ENCODE measurements around the gene SGTA. TPM values are rescaled to one million over a fixed set of nuclear protein-coding genes. Genes with fewer than 3 reads are reported as not detected.

The SGTA gene
- total RNA-seq, 2 donors from 2014 or later = 73.9 to 81.5 TPM

GRCh38 chr19:2755448-2755705 lies 27.7 kb downstream of the SGTA start:
- no peaks in the 10 kb centered on the region for H3K9me3 Mint-ChIP-seq
- no peak overlapping the region for H3K27ac ChIP-seq (ENCODE audit: low read depth, low read length)
- peaks cover 45% of the 10 kb centered on the region for H3K36me3 ChIP-seq (ENCODE audit: control insufficient read depth, insufficient read depth, low read length)
- TF ChIP-seq, protein P1, sequence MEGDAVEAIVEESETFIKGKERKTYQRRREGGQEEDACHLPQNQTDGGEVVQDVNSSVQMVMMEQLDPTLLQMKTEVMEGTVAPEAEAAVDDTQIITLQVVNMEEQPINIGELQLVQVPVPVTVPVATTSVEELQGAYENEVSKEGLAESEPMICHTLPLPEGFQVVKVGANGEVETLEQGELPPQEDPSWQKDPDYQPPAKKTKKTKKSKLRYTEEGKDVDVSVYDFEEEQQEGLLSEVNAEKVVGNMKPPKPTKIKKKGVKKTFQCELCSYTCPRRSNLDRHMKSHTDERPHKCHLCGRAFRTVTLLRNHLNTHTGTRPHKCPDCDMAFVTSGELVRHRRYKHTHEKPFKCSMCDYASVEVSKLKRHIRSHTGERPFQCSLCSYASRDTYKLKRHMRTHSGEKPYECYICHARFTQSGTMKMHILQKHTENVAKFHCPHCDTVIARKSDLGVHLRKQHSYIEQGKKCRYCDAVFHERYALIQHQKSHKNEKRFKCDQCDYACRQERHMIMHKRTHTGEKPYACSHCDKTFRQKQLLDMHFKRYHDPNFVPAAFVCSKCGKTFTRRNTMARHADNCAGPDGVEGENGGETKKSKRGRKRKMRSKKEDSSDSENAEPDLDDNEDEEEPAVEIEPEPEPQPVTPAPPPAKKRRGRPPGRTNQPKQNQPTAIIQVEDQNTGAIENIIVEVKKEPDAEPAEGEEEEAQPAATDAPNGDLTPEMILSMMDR (conservative IDR thresholded peaks at IDR 0.05) = no peak
- no peaks in the 10 kb centered on the region for H3K27me3 ChIP-seq (ENCODE audit: control insufficient read depth, insufficient read depth, low read length, poor library complexity, severe bottlenecking)
- H3K4me1 ChIP-seq (ENCODE audit: control insufficient read depth, insufficient read depth, low read length) = no peaks in the 10 kb centered on the region
- H3K4me3 ChIP-seq (ENCODE audit: low read length) = no peak overlapping the region
- H3K27me3 Mint-ChIP-seq (ENCODE audit: insufficient read depth) = no peaks in the 10 kb centered on the region
- peaks cover 46% of the 10 kb centered on the region for H3K36me3 Mint-ChIP-seq (ENCODE audit: low read depth)
- no peaks in the 10 kb centered on the region for H3K9me3 ChIP-seq (ENCODE audit: control insufficient read depth, low read length)
- no peak overlapping the region for H3K4me3 Mint-ChIP-seq
- no peak overlapping the region for H3K9ac ChIP-seq (ENCODE audit: extremely low read depth, low read length, poor library complexity, severe bottlenecking)
- 95 to 96% methylated on average over 16 of the region's 16 CpGs for WGBS, 2 experiments (ENCODE audit: insufficient coverage in 1 of 2, insufficient read length in 1 of 2)
- DNase-seq = no peak
- no peaks in the 10 kb centered on the region for H3K4me1 Mint-ChIP-seq
- no peak overlapping the region for H3K27ac Mint-ChIP-seq

- no peak overlapping the region for H3K27ac Mint-ChIP-seq
- TF ChIP-seq, protein P1 (conservative IDR thresholded peaks at IDR 0.05) = no peak
- peaks cover 45% of the 10 kb centered on the region for H3K36me3 ChIP-seq (ENCODE audit: control insufficient read depth, insufficient read depth, low read length)
- no peak overlapping the region for H3K9ac ChIP-seq (ENCODE audit: extremely low read depth, low read length, poor library complexity, severe bottlenecking)
- H3K4me1 Mint-ChIP-seq = no peaks in the 10 kb centered on the region
- no peaks in the 10 kb centered on the region for H3K27me3 ChIP-seq (ENCODE audit: control insufficient read depth, insufficient read depth, low read length, poor library complexity, severe bottlenecking)
- no peak overlapping the region for H3K27ac ChIP-seq (ENCODE audit: low read depth, low read length)
- H3K4me3 Mint-ChIP-seq = no peak overlapping the region
- DNase-seq = no peak
- H3K36me3 Mint-ChIP-seq (ENCODE audit: low read depth) = peaks cover 44% of the 10 kb centered on the region
- no peaks in the 10 kb centered on the region for H3K27me3 Mint-ChIP-seq (ENCODE audit: insufficient read depth)
- no peaks in the 10 kb centered on the region for H3K9me3 Mint-ChIP-seq
- H3K4me3 ChIP-seq (ENCODE audit: low read length) = no peak overlapping the region
- H3K4me1 ChIP-seq (ENCODE audit: control insufficient read depth, insufficient read depth, low read length) = no peaks in the 10 kb centered on the region
- 91 to 94% methylated on average over 32 to 43 of the region's 43 CpGs for WGBS, 2 experiments (ENCODE audit: insufficient coverage in 1 of 2, insufficient read length in 1 of 2)
- no peaks in the 10 kb centered on the region for H3K9me3 ChIP-seq (ENCODE audit: control insufficient read depth, low read length)
Measured at GRCh38 chr19:2754659-2755447, 28.2 kb downstream of the SGTA start.

GRCh38 chr19:2751438-2751830 lies 31.6 kb downstream of the SGTA start:
- Mint-ChIP-seq H3K9me3 (no peaks in the 10 kb centered on the region), H3K27ac (no peak overlapping the region), H3K4me3 (no peak overlapping the region), H3K27me3 (ENCODE audit: insufficient read depth) (peaks cover 6% of the 10 kb centered on the region), H3K4me1 (no peaks in the 10 kb centered on the region), H3K36me3 (ENCODE audit: low read depth) (peaks cover 23% of the 10 kb centered on the region)
- Histone ChIP-seq H3K27me3 (ENCODE audit: control insufficient read depth, insufficient read depth, low read length, poor library complexity, severe bottlenecking) (no peaks in the 10 kb centered on the region), H3K9me3 (ENCODE audit: control insufficient read depth, low read length) (no peaks in the 10 kb centered on the region), H3K4me3 (ENCODE audit: low read length) (no peak overlapping the region), H3K36me3 (ENCODE audit: control insufficient read depth, insufficient read depth, low read length) (peaks cover 25% of the 10 kb centered on the region), H3K4me1 (ENCODE audit: control insufficient read depth, insufficient read depth, low read length) (no peaks in the 10 kb centered on the region), H3K9ac (ENCODE audit: extremely low read depth, low read length, poor library complexity, severe bottlenecking) (no peak overlapping the region), H3K27ac (ENCODE audit: low read depth, low read length) (no peak overlapping the region)
- no peak for DNase-seq
- WGBS, 2 experiments (ENCODE audit: insufficient coverage in 1 of 2, insufficient read length in 1 of 2) = 88 to 93% methylated on average over 12 to 21 of the region's 21 CpGs
- TF ChIP-seq, protein P1 (conservative IDR thresholded peaks at IDR 0.05) = no peak
